ENCODE results near the gene SFTPB. TPM values are rescaled to one million over a fixed set of nuclear protein-coding genes. Genes with fewer than 3 reads are reported as not detected.
"Not testable (repeated sequence)": the region's sequence is repeated elsewhere in the genome, so short reads cannot be mapped to it uniquely, and the experiment has no call there.

Gene SFTPB
- total RNA-seq, 4 donors from 2014 or later, result 24.8 to 323 (median 116) TPM

DNA sequence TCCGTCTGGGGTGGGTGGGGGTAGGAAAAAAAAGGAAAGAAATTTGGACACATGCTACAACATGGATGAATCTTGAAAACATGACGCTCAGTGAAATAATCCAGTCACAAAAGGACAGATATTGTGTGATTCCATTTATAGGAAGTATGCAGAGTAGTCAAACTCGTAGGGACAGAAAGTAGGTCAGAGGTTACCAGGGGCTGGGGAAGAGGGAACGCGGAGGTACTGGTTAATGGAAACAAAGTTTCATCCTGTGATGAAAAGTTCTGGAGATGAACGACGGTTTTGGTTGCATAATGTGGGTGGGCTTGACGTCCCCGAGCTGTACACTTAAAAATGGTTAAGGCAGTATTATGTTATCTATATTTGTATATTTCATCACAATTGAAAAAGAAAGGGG lies 4.5 kb upstream of the SFTPB start:
- no peak overlapping the region for H3K4me3 ChIP-seq (replicated peaks in 1 of 3)
- intact Hi-C loops (cut with DNase I), result no loop called here
- DNase-seq, result no peak
- WGBS, 2 donors, result 73 to 75% methylated on average over 9 of the region's 9 CpGs
- H3K4me1 ChIP-seq, result peaks cover 9 to 43% of the 10 kb centered on the region in 2 donors
- H3K27ac ChIP-seq, result peak overlapping the region in 1 of 3 donors; percentile 57
- H3K9me3 ChIP-seq, result no peaks in the 10 kb centered on the region
- H3K27me3 ChIP-seq, result no peaks in the 10 kb centered on the region
- TF ChIP-seq, protein P1, sequence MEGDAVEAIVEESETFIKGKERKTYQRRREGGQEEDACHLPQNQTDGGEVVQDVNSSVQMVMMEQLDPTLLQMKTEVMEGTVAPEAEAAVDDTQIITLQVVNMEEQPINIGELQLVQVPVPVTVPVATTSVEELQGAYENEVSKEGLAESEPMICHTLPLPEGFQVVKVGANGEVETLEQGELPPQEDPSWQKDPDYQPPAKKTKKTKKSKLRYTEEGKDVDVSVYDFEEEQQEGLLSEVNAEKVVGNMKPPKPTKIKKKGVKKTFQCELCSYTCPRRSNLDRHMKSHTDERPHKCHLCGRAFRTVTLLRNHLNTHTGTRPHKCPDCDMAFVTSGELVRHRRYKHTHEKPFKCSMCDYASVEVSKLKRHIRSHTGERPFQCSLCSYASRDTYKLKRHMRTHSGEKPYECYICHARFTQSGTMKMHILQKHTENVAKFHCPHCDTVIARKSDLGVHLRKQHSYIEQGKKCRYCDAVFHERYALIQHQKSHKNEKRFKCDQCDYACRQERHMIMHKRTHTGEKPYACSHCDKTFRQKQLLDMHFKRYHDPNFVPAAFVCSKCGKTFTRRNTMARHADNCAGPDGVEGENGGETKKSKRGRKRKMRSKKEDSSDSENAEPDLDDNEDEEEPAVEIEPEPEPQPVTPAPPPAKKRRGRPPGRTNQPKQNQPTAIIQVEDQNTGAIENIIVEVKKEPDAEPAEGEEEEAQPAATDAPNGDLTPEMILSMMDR (IDR thresholded peaks at IDR 0.05), result no peak
- TF ChIP-seq POLR2A (IDR thresholded peaks at IDR 0.05), result no peak
- H3K36me3 ChIP-seq, result no peaks in the 10 kb centered on the region

DNA sequence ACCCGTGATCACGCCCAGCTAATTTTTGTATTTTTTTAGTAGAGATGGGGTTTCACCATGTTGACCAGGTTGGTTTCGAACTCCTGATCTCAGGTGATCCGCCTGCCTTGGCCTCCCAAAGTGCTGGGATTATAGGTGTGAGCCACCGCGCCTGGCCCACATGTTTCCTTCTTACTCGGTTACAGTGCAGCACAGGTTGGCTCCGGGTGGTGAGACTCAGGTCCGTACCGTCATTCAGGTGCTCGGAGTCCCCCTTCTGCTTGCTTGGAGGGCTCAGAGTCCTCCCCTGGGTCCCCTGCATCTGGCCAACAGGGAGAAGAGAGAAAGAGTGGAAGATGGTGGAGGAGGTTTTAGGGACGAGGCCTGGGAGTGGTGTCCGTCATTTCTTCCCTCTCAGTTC lies 2.4 kb upstream of the SFTPB start:
- H3K4me3 ChIP-seq (replicated peaks in 1 of 3); H3K27me3 ChIP-seq; intact Hi-C loops (cut with DNase I); H3K36me3 ChIP-seq; DNase-seq; H3K27ac ChIP-seq; H3K9me3 ChIP-seq: not testable (repeated sequence)
- WGBS, 2 donors, result 89 to 92% methylated on average over 11 of the region's 13 CpGs
- peaks cover 9 to 34% of the 10 kb centered on the region in 2 donors for H3K4me1 ChIP-seq

DNA sequence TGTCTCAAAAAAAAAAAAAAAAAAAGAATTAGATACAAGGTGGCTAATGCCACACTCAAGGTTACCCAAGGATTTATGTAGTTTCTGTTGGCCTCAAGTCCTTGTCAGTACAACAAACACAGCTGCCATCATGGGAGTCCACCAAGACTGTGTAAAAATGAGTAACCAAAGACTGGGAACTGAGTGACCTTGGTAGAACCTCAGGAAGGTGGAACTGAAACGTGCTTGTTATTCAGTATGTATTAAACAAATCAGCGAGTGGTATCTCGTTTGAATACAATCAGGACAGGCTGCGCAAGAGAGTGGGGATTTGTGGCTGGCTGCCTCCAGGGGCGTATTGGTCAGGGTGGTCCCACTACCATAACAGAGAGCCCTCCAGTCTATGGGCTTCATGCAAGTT lies 1.6 kb upstream of the SFTPB start:
- WGBS, 2 donors, result 81 to 83% methylated on average over 5 of the region's 5 CpGs

DNA sequence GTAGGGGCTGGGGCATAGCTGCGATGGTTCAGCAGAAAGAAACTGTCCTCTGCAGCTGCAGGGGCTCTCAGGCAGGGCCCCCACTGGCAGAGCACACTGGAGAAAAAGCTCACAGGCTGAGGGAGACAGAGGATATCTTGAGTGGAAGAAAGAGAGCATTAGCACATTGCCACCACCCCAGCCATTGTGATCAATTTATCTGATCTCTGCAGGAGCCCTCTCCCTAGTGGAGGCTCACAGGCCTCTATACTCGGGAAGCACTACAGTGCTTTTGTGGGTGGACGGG lies 801 bp upstream of the SFTPB start:
- DNase-seq, result no peak
- no peak overlapping the region for H3K27ac ChIP-seq
- 58 to 79% methylated on average over 3 of the region's 3 CpGs for WGBS, 2 donors

More for the DNA sequence above, 1.6 kb upstream of the SFTPB start:
- intact Hi-C loops (cut with DNase I), result no loop called here
- Histone ChIP-seq H3K27me3 (no peaks in the 10 kb centered on the region), H3K4me3 (replicated peaks in 1 of 3) (no peak overlapping the region), H3K27ac (no peak overlapping the region), H3K9me3 (no peaks in the 10 kb centered on the region), H3K36me3 (no peaks in the 10 kb centered on the region), H3K4me1 (peaks cover 9 to 34% of the 10 kb centered on the region in 2 donors)
- no peak for DNase-seq
- TF ChIP-seq POLR2A (IDR thresholded peaks at IDR 0.05), result no peak
- TF ChIP-seq, protein P1 (IDR thresholded peaks at IDR 0.05), result no peak

DNA sequence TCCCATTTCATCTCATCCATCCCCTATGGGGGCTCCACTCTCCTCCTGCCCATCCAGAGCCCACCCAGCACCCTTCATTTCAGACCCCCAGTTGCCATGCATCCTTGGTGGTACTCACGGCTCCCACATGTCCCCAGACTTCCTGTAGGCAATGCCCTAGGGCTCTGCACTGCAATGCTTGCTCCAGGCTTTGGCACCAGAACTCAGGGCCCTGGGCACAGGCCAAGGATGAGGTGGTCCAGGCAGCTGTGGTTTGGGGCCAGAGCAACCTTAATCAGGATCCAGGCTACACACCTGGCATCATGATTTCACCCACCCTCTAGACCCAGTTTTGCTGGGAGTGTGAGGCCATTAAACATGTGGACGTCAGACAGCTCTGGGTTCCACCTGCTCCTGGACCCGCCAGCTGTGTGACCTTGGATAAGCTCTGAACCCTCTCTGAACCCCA lies 414 bp downstream of the SFTPB start:
- DNase-seq, result no peak
- no peak overlapping the region for H3K4me3 ChIP-seq (replicated peaks in 1 of 3)
- H3K9me3 ChIP-seq, result no peaks in the 10 kb centered on the region
- WGBS, 2 donors, result 95 to 98% methylated on average over 1 to 2 of the region's 3 CpGs
- H3K36me3 ChIP-seq, result no peaks in the 10 kb centered on the region
- no peak for TF ChIP-seq POLR2A (IDR thresholded peaks at IDR 0.05)
- TF ChIP-seq, protein P1 (IDR thresholded peaks at IDR 0.05), result no peak
- no peak overlapping the region for H3K27ac ChIP-seq
- peaks cover 9 to 27% of the 10 kb centered on the region in 2 donors for H3K4me1 ChIP-seq
- H3K27me3 ChIP-seq, result no peaks in the 10 kb centered on the region
- intact Hi-C loops (cut with DNase I), result no loop called here

More for the DNA sequence above, 801 bp upstream of the SFTPB start:
- Histone ChIP-seq H3K9me3 (no peaks in the 10 kb centered on the region), H3K27me3 (no peaks in the 10 kb centered on the region), H3K4me3 (replicated peaks in 1 of 3) (no peak overlapping the region), H3K4me1 (peaks cover 9 to 34% of the 10 kb centered on the region in 2 donors), H3K36me3 (no peaks in the 10 kb centered on the region)
- TF ChIP-seq, protein P1 (IDR thresholded peaks at IDR 0.05), result no peak
- no peak for TF ChIP-seq POLR2A (IDR thresholded peaks at IDR 0.05)
- intact Hi-C loops (cut with DNase I), result no loop called here
